HG03378 (cell line): ENCODE results near the gene CPAMD8.
A peak's percentile ranks its signal among the peaks of the same experiment; 100 is the strongest.

ENCODE experiments used
- ATAC-seq: cut with Tn5 transposase; IDR thresholded peaks from one replicate; pipeline ENCODE4 v1.9.1; 2021; ENCODE audit warnings: mild to moderate bottlenecking, moderate library complexity; ENCODE audit not compliant: unreplicated experiment

CPAMD8 gene

DNA sequence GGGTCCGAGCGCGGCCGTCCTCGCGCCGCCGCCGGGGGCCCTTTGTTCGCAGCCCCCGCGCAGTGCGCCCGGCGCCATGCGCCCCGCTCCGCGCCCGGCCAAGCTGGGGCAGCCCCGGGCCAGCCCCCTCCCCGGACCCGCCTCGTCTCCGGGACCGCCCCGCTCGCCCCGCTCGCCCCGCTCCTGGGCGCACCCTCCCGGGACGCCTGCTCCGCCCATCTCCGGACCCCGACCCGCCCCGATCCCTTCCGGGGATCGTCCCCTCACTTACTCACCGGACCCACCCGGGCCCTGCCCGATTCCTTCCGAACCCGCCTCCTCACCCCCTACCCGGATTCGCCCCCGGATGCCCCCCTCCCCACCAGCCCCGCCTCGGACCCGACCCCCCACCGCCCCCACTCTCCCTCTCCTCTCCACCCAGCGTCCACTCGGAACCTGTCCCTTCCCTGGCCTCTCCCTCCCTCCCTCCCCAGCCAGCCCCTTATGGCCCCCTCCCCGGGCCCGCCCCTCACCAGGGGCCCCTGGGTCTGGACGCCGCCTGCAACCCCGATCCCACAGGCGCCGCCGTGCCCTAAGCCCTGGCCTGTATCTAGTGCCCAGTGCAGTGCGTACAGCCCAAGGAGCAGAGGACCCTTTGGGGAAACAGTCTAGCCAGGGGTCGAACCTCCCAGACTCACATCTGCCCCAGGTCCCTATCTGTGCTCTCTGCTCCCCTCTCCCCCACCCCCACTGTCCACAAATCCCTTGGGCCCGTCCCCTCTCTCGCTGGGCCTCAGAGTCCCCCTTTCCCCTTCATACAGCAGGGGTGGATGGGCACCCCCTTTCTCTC lies at the start of gene CPAMD8:
Gene CPAMD8, minus strand, starts transcription at position 105 of the 829 bp plus-strand sequence. CDS start 168 bp downstream, outside the sequence.
- no peak for ATAC-seq

DNA sequence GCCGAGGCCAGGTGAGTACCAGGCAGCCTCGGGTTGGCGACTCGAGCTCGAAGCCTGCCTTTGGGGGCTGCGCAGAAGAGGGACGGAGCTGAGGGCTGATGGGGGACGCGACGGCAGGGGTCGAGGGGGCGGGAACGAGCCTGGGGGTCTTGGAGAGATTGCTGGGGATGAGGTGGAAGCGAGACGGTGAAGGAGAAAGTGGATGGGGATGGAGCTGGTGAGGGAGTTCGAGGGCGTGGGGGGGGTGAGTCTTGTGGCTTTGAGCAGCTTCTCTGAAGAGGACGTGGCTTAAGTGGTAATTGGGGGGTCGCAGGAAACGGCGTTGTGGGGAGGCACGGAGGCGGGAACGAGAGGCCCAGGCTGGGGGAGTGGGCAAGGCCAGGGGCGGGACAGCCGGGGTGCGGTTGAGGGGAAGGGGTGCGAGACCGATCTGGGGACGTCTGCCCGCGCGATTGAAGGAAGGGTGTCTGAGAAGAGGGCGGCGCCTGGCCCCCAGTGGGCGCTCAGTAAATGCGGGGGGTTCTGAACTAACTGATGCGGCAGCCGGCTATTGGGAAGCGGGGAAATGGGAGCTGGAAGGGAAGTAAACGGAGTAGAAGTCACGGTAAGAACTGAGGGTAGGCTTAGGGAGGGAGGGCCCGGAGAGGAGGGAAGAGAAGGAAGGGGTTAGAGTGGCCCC lies 49.4 kb upstream of the CPAMD8 start:
- no peak for ATAC-seq

DNA sequence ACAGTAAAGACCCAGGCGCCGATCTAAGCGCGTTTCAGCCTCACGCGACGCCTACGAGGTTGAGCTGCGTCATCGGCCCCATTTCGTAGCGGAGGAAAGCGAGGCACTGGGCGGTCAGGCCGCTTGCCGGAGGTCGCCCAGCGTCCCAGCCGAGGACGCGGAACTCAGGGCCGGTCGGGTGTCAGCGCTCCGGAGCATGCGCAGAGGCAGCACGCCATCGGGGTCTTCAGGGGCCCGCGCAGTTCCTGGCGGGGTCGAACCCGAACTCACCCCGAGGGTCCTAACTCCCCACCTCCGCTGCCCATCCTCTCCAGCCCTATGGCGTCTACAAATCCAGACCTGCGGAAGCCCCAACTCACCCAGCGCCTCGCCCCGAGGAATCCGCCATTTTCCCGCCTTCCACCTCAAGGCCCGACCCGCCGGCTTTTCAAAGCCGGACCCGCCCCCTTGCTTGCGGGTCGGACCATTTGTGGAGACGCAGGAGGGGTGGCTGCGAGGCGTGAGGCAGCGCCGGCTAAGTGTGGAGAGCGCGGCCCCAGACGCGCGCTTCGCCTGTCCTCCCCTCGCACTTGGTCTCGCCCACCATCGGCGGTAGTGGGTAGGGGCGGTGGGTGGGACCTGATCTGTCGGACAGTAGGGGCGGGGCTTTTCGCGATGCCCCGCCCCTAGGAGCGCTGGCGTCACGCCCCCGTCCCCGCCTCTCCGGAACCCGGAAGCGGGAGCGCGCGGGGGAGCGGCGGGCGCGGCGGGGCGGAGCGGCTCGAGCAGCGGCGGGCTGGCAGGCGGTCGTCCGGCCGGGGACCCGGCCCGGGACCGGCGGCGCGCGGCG lies 48.6 kb upstream of the CPAMD8 start, which contains the start of the genes HAUS8 and MYO9B:
Gene HAUS8, minus strand, starts transcription at position 418 of the 829 bp plus-strand sequence. Its CDS starts 30 bp downstream, at position 388.
Gene MYO9B, plus strand, starts transcription at position 743 of the 829 bp plus-strand sequence. CDS start 25,941 bp downstream, outside the sequence.
- ATAC-seq = peak; percentile 62

DNA sequence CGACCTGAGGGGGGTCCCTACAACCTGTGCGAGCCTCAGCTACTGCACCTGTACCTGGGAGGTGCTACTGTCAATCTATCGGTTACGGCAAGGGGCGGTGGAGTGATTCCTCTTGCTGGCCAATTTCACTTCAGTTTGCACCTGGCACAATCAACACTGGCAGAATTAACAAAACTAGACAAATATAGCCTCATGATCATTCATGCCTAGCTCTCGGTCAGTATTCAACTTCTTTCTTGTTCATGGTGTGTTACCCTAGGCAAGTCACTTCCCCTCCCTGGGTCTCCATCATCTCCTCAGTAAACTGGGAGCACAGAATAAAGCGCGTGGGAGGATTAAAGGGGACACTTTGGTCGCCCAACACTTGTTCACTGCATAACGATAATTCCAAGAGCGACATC lies 48.0 kb upstream of the CPAMD8 start:
- ATAC-seq = peak; percentile 11

DNA sequence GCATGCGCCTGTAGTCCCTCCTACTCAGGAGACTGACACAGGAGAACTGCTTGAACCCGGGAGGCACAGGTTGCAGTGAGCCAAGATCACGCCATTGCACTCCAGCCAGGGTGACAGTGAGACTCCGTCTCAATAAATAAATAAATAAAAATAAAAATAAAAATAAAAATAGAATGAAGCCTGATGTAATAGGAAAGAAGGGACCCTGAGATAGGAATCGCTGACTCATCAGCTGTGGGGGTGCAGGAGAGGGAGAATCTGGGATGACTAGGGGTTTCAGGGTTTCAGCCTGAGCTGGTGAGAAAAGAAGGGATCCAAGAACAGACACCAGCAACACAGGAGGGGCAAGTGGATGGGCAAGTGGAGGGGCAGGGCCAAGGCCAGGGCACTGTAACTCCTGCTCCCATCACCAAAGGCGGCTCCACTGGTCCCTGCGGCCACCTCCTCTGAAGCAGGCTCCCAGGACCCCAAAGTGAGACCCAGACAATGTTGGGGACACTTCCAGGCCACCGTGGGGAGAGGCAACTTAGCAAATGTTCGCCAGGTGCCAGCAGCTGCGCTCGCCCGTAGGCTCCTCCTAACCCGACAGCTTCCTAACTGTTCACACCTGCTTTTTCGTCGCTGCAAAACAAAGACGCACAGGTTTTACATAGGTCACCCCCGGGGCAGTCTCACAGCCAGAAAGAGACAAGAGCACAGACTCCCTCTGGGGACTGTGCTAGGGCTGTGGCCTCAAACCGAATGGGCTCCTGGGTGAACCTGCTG lies 47.4 kb upstream of the CPAMD8 start:
- ATAC-seq = peak; percentile 16

DNA sequence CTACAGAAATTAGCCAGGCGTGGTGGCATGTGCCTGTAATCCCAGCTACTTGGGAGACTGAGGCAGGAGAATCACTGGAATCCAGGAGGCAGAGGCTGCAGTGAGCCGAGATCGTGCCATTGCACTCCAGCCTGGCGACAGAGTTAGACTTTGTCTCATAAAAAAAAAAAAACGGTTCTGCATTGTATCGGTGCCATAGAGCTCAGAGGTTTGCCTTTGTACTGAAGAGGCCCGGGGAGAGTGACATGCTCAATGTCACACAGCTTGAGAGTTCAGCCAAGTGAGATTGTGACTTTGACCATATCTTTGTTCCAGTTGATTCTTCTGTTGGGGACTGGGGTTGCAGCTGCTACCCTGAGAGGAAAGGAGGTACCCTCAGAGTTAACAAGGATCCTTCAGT lies 44.3 kb upstream of the CPAMD8 start:
- ATAC-seq = no peak

DNA sequence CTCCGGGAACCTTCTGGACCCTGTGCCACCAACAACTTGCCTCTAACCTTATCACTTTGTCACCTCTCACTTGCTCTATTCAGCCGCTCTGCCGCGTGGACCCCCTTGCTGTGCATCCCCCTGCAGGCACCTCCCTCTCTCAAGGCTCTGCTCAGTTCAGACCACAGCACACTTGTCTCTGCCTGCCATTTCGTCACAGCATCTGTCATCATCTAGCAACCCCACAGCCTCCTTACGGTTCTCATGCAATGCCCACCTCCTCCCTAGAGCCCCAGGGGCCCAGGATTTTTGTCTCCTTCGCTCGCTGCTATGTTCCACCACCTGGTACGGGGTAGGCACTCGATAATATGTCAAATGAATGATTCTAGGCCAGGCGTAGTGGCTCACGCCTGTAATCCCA lies 43.8 kb upstream of the CPAMD8 start:
- no peak for ATAC-seq

DNA sequence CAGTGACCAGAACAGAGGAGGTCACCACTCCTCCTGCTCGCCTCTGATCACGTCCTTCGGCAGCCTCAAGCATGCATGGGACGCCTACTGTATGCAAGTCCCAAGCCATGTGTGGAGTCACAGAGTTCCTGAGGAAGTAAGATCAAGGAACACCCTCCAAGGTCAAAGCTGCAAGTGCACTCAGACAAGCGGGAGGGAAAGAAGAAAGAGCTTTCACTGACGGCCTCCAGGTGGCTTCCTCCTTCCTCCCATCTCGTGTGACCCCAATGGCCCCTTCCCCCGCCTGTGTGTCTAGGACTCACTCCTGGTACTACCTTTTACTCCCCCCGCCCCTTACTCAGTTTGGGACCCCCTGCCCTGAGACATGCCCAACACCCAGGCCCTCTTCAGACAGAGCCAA lies 42.6 kb upstream of the CPAMD8 start:
- ATAC-seq = no peak

DNA sequence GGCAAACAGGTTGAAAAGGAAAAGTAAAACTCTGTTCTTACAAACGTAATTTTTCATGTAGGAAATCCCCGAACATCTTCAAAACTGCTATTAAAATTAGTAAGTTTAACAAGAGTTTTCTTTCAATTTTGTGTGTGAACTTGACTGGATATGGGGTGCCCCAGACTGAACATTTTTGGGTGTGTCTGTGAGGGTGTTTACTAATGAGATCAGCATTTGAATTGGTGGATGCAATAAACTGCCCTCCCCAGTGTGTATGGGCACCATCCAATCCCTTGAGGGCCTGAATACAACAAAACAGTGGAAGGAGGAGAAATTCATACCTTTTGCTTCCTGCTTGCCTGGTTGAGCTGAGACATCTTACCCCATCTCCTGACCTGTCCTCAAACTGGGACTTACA lies 36.8 kb upstream of the CPAMD8 start:
- ATAC-seq = no peak

DNA sequence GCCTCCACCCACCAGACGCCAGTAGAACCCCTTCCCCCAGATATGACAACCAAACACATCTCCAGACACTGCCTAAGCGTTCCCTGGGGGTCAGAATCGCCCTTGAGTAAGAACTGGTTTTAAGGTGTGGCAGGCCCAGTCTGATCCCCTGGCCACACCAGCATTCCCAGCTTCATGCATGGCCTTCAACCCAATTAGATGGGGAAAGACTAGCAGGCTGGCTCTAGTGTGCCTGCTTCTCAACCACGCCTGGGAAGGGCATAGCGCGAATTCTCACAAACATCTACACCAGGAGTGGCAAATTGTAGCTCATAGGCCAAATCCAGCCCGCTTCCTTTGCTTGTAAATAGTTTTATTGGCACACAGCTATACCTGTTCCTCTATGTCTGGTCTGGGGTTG lies 35.1 kb upstream of the CPAMD8 start:
- ATAC-seq = no peak

DNA sequence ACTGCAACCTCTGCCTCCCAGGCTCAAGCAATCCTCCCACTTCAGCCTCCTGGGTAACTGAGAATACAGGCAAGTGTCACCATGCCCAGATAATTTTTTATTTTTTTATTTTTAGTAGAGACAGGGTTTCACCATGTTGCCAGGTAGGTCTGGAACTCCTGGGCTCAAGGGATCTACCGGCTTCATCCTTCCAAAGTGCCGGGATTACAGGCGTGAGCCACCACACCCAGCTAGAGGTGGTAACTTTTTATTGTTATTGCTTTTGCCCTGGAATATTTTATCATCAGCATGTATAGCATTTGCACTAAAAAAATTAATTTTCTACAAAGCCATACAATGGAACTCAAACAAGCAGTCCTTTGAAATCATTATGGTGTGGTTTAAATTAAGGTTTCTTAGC lies 34.6 kb upstream of the CPAMD8 start:
- ATAC-seq = no peak

DNA sequence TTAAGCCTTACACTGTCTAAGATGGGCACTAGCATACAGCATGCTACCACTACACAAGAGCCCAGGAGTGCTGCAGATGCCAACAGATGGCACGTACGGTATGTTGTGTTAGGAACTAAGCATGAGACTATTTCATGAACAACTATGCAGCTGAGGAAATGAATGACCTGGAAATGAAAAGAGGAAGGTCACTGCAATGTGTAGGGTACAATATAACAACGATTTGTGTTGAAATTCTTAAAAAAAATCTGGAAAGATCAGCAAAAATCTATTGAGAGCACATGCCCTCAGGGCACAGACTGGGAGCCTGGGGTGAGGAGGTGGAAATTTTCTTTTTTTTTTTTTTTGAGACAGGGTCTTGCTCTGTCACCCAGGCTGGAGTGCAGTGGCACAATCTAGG lies 34.2 kb upstream of the CPAMD8 start:
- no peak for ATAC-seq

DNA sequence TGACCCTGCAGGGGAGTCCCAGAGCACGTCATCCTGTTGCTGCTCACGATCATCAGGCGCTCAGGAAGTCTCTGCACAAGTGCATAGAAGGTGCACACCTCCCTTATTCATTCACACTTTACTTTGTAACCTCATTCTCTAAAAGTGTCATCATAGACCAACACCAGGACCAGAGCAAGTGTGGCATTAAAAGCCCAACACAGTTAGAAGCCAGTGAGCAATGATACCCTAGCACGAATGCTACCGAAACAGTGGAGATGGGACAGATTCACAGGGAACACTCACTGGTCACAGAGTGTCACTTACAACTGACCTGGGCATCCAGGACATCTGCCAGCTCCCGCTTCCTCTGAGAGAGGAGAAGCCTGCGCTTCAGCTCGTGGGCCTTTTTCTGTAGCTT lies 31.6 kb upstream of the CPAMD8 start:
- ATAC-seq = no peak

DNA sequence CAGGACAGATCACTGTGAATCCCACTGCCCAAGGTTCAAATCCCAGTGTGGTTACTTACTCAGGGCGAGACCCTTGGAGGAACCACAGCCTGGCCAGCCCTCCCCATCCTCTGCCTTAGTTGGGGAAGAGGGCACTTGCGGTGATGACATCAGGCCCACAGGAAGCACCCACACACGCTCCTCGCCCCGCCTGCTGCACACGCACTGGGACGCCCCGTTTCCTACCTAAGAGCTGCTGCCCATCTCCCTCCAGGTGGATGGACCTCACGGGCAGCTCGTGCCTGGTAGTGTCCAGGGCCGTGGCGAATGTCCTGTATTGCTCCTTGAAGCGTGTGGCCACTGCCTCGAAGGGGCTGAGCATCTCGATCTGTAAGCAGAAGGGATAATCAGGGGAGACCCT lies 29.0 kb upstream of the CPAMD8 start:
- ATAC-seq = no peak

DNA sequence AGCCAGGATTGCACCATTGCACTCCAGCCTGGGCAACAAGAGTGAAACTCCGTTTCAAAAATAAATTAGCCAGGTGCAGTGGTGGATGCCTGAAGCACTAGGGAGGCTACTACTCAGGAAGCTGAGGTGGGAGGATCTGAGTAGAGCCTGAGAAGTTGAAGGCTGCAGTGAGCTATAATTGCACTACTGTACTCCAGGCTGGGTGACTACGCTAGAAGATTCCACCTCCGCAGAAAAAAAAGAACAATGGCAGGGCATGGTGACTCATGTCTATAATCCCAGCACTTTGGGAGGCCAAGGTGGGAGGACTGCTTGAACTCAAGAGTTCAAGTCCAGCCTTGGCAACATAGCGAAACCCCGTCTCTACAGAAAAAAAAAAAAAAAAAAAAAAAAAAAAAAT lies 28.1 kb upstream of the CPAMD8 start:
- ATAC-seq = no peak

DNA sequence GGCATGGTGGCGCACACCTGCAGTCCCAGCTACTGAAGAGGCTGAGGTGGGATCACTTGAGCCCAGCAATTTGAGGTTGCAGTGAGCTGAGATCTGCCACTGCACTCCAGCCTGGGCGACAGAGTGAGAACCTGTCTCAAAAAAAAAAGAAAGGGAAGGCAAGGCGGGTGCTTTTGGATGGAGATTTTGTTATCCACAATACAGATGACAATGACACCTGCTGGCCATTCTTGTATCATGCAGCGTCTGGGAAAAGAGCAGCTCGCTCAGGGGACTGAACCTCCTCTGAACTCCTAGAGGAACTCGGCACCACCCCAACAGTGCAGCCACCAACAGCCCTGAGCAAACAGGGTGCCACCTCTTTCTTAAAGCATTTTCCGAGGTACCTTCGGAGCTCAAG lies 25.8 kb upstream of the CPAMD8 start:
- no peak for ATAC-seq

DNA sequence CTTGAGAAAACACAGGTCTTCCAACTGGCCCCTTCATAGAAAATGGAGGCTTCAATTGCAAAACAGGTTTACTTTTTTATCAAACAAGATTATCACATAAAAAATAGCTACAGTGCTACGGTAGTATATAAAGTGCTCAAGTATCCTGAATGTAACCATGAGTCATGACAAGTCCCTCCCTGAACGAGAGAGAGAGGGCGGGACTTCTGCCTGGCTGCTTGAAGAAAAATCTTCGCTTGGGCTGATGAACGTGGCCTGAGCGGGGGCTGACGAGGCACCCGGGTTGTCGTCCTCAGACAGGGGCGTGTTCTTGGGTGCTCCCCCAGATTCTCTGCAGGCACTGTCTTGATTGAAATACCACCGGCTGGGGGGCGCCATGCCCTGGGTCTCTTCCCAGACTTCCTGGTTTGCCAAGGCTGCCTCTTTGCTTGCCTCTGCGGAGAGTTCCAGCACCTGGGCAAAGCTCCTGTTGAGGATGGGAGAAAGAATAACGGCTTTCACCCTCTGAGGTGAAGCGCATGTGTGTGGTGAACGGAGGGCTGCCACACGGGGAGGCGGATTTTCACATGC lies 23.2 kb upstream of the CPAMD8 start:
- ATAC-seq = no peak

DNA sequence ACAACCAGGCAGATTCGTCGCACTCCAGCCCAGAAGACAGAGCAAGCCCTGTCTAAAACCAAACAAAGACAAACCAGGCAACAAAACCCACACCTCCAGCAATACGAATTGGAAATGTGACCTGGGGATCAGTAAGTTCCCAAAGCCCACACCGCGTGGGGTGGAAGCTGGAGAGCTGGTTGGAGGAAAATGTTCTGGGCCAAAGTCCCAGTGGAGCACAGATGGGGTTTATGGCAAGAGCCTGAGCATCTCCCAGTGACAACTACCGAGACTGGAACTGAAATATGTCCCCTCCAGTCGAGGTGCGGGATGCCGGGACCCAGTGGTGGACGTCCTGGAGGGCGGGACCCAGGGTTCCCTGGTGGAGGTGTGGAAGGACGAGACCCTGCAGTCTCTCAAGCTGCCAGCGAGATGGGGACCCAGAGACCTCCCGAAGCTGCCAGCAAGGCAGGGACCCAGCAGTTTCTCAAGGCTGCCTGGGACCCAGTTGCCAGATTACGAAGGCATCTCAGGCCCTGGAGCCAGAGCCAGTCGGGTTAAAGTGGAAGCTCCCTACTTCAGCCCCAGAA lies 22.4 kb upstream of the CPAMD8 start:
- no peak for ATAC-seq

DNA sequence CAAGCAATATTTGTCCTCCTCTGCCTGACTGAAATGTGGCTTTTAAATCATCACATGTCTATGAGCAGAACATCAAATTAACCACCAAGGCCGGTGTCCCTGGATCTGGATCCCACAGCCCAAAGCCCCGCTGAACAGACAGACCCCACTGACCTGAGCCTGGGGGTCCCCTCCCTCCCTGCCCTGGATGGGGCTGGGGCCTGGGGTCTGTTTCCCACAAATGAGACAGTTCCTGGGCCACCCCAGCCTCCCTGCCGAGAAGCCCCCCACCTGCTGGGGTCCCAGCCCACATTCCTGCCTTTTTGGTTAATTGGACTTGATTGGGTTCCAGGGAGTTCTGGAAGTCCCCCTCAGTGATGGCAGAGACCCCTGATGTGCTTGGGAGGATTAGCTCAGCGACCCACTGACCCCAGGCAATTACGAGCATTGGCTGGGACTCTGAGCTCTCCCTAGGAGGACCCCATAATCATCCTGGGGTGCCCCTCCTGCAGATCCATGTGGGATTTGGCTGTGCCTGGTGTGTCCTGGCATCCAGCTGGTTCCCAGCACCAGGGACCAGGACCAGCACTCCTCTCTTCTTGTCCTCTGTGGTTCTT lies 19.4 kb upstream of the CPAMD8 start:
- no peak for ATAC-seq
